ENCODE measurements around the gene CYFIP2.

The CYFIP2 gene

DNA sequence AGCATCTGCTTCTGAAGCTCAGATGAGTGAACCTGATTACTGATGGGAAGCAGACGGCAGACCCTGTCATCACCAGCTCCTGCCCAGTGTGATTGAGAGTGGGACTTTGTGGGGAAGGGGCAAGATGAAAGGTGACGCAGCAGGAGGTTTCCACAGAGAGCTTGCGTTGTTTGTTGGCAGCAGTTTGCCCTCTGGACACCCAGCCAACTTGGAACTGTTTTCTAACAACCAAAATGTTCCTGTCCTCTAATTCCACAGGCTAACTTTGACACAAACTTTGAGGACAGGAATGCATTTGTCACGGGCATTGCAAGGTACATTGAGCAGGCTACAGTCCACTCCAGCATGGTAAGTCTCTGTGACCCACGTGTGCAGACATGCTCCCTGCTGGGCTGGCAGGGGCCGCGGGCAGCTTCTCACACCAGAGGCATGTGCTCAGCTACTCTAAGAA, 20.9 kb downstream of the CYFIP2 start:
- no peak for DNase-seq (ENCODE audit: extremely low spot score)
- CTCF ChIA-PET: no interaction called here
- TF ChIP-seq L3MBTL2 (conservative IDR thresholded peaks at IDR 0.05) (no peak), FOXM1 (IDR thresholded peaks at IDR 0.05; ENCODE audit: borderline replicate concordance) (no peak), LEF1 (IDR thresholded peaks at IDR 0.05; ENCODE audit: borderline replicate concordance) (no peak), ELF4 (IDR thresholded peaks at IDR 0.05) (no peak), ARNT (IDR thresholded peaks at IDR 0.05) (no peak), NFRKB (IDR thresholded peaks at IDR 0.05) (no peak), BHLHE40 (IDR thresholded peaks at IDR 0.05; ENCODE audit: borderline replicate concordance) (no peak), TARDBP (IDR thresholded peaks at IDR 0.05) (no peak), FOXK2 (IDR thresholded peaks at IDR 0.05) (no peak), CTBP1 (IDR thresholded peaks at IDR 0.05; ENCODE audit: borderline replicate concordance) (no peak)
- POLR2A ChIA-PET: no interaction called here

DNA sequence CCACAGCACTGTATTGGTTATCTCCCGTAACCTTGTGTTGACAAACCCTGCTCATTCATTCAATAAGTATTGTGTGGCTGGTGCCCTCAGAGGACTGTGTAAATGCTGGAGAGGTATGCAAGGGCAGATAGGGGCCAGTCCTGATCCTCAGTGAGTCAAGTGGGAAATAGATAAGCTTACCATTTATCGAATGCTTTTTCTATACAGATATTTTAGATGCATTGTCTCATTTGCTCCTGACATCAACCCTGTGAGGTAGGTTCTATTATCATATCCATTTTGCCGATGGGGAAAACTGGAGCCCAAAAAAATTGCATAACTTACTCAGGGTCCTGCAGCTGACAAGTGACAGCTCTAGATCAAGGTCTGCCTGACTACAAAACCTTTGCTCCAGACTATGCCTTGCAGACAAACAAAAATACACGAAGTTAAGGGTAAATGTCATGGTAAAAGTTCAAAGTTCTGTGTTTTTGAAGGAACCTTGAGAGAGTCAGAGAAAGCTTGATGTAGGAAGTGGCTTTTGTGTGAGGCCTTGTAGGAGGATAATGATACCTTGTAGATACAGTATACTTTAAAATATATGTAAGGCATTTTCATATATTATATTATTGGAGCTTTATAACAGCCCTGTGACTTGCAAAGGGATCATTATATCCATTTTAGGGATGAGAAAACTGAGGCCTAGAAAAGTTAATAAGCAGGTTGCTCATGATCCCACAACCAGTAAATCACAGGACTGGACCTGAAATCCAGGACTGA, 22.7 kb downstream of the CYFIP2 start:
- TF ChIP-seq TARDBP (IDR thresholded peaks at IDR 0.05) (no peak), LEF1 (IDR thresholded peaks at IDR 0.05; ENCODE audit: borderline replicate concordance) (no peak), FOXK2 (IDR thresholded peaks at IDR 0.05) (no peak), FOXA1 (IDR thresholded peaks at IDR 0.05) (no peak), L3MBTL2 (conservative IDR thresholded peaks at IDR 0.05) (no peak), SUZ12 (IDR thresholded peaks at IDR 0.05) (no peak), ELF4 (IDR thresholded peaks at IDR 0.05) (no peak), ARNT (IDR thresholded peaks at IDR 0.05) (no peak), ZNF384 (IDR thresholded peaks at IDR 0.05) (no peak), HDGF (IDR thresholded peaks at IDR 0.05; ENCODE audit: borderline replicate concordance) (no peak), CTBP1 (IDR thresholded peaks at IDR 0.05; ENCODE audit: borderline replicate concordance) (no peak), FOXM1 (IDR thresholded peaks at IDR 0.05; ENCODE audit: borderline replicate concordance) (no peak), SP1 (IDR thresholded peaks at IDR 0.05) (no peak), BHLHE40 (IDR thresholded peaks at IDR 0.05; ENCODE audit: borderline replicate concordance) (no peak), NFRKB (IDR thresholded peaks at IDR 0.05) (no peak)
- TF ChIP-seq, protein P1, sequence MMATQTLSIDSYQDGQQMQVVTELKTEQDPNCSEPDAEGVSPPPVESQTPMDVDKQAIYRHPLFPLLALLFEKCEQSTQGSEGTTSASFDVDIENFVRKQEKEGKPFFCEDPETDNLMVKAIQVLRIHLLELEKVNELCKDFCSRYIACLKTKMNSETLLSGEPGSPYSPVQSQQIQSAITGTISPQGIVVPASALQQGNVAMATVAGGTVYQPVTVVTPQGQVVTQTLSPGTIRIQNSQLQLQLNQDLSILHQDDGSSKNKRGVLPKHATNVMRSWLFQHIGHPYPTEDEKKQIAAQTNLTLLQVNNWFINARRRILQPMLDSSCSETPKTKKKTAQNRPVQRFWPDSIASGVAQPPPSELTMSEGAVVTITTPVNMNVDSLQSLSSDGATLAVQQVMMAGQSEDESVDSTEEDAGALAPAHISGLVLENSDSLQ (IDR thresholded peaks at IDR 0.05): no peak
- ChIA-PET POLR2A (no interaction called here), CTCF (interaction anchor here (0.6 kb wide), 1 partner anchor 144 kb away, joined by 5 read pairs; no protein-coding TSS in a partner anchor)
- no peak for DNase-seq (ENCODE audit: extremely low spot score)

DNA sequence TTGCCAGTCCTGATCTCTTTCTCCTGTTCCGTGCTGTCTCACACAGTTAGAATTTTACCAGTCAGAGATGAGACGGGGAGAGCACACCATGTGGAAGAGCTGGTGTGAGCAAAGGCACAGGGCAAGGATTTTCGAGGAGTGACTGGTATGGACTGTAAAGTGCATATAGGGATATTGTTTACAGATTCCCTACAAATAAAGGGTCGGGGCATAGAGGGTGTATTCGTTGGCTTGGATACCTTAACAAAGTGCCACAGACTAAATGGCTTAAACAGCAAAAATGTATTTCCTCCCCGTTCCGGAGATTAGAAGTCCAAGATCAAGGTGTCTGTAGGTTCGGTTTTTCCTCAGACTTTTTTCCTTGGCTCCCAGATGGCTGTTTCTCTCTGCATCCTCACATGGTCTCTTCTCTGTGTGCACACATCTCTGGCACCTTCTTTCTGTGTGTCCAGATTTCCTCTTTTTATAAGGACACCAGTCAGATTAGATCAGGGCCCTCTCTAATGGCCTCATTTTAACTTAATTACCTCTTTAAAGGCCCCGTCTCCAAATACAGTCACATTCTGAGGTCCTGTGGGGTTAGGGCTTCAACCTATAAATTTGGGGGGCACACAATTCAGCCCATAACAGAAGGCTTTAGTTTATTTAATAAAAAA, 23.4 kb downstream of the CYFIP2 start:
- ChIA-PET CTCF (interaction anchor here (0.6 kb wide), 1 partner anchor 144 kb away, joined by 5 read pairs; no protein-coding TSS in a partner anchor), POLR2A (no interaction called here)
- no peak for DNase-seq (ENCODE audit: extremely low spot score)
- TF ChIP-seq ARNT (IDR thresholded peaks at IDR 0.05) (no peak), LEF1 (IDR thresholded peaks at IDR 0.05; ENCODE audit: borderline replicate concordance) (no peak)

DNA sequence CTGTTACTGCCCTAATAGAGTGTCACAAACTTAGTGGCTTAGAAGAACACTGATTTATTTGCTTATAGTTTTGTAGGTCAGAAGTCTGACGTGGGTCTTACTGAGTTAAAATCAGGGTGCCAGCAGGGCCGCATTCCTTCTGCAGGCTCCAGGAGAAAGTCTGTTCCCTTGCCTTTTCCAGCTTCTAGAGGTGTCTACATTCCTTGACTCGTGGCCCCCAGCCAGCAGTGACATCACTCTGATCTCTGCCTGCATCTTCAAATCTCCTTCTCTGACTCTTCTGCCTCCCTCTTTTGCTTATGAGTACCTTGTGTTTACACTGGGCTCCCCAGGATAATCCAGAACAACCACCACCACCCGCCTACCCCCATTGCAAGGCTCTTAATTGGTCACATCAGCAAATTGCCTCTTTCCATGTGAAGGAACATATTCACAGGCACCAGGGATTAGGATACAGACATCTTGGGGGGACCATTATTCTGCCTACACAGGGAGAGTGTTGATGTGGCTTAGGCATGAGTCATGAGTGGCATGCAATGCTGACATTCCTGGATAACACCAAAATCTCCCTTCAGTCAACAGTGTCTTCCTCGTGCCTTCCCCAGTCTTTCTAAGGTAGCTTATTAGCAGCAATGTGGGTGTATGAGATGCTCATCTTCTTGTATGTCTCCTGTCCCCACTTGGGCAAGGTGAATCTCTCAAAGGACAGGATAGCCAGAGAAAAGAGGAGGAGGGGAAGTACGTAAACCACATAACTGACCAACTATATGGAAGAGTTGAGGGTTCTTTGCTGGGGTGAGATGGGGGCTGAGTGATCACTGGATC, 24.4 kb downstream of the CYFIP2 start:
- no peak for DNase-seq (ENCODE audit: extremely low spot score)
- POLR2A ChIA-PET: no interaction called here
- CTCF ChIA-PET: no interaction called here
- no peak for TF ChIP-seq ARNT (IDR thresholded peaks at IDR 0.05)
- TF ChIP-seq ELF4 (IDR thresholded peaks at IDR 0.05): no peak
- TF ChIP-seq CTBP1 (IDR thresholded peaks at IDR 0.05; ENCODE audit: borderline replicate concordance): no peak
- TF ChIP-seq, protein P1 (IDR thresholded peaks at IDR 0.05): no peak
- TF ChIP-seq L3MBTL2 (conservative IDR thresholded peaks at IDR 0.05): no peak
- TF ChIP-seq FOXK2 (IDR thresholded peaks at IDR 0.05): no peak
- no peak for TF ChIP-seq LEF1 (IDR thresholded peaks at IDR 0.05; ENCODE audit: borderline replicate concordance)
- no peak for TF ChIP-seq TARDBP (IDR thresholded peaks at IDR 0.05)
- TF ChIP-seq FOXM1 (IDR thresholded peaks at IDR 0.05; ENCODE audit: borderline replicate concordance): no peak
- no peak for TF ChIP-seq BHLHE40 (IDR thresholded peaks at IDR 0.05; ENCODE audit: borderline replicate concordance)
- no peak for TF ChIP-seq NFRKB (IDR thresholded peaks at IDR 0.05)
- no peak for TF ChIP-seq SUZ12 (IDR thresholded peaks at IDR 0.05)

DNA sequence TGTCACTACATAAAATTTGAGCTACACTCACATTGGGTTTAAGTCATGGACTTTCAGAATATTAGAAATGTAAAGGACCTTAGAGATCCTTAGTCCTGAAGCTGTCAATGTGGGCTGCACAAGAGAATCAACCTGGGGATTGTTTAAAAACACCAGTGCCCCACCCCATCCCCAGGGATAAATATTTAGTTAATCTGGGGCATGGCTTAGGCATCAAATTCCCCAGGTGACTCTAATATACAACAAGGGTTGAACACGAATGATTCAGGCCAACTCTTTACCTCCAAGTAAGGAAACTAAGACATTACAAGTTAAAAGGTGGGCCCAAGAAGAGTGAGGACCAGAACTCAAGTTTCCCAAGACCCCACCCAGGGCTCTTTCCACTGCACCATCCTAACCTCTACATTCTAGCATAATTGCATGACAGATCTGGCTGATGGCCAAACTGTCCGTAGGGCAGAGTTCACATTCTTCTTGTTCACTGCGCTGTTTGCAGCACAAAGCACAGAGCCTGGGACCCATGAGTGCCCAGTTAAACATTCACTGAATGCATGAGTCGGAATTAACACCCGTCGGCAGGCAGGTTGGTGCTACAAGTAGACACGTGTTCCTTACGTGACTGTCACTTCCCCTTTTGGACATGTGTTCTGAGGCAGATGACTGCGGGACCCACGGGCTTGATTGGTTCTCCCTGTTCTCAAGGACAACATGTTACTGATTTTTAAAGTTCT, 25.2 kb downstream of the CYFIP2 start:
- TF ChIP-seq FOXM1 (IDR thresholded peaks at IDR 0.05; ENCODE audit: borderline replicate concordance) (no peak), L3MBTL2 (conservative IDR thresholded peaks at IDR 0.05) (no peak), FOXA1 (IDR thresholded peaks at IDR 0.05) (no peak), NFRKB (IDR thresholded peaks at IDR 0.05) (no peak), ZNF384 (IDR thresholded peaks at IDR 0.05) (no peak), BHLHE40 (IDR thresholded peaks at IDR 0.05; ENCODE audit: borderline replicate concordance) (no peak), ELF4 (IDR thresholded peaks at IDR 0.05) (no peak), SUZ12 (IDR thresholded peaks at IDR 0.05) (no peak), LEF1 (IDR thresholded peaks at IDR 0.05; ENCODE audit: borderline replicate concordance) (no peak), ARNT (IDR thresholded peaks at IDR 0.05) (no peak), FOXK2 (IDR thresholded peaks at IDR 0.05) (no peak)
- ChIA-PET POLR2A (no interaction called here), CTCF (no interaction called here)
- DNase-seq (ENCODE audit: extremely low spot score): no peak

Data from HEK293T (cell line).